HepG2 (cell line): Measurements from ENCODE around the gene KCTD15. TPM values are rescaled to one million over a fixed set of nuclear protein-coding genes. Genes with fewer than 3 reads are reported as not detected.
A peak's percentile ranks its signal among the peaks of the same experiment; 100 is the strongest.

Experiments used
- BCL6 ChIP-seq: IDR thresholded peaks from 2 replicates; pipeline ENCODE4 v1.6.1; 2016; ENCODE audit warnings: missing genetic modification reagents, missing compliant biosample characterization
- CREB1 ChIP-seq, 2 experiments: fragments of 450-650 bp in 1 of 2; IDR thresholded peaks; 2 replicates each; pipeline ENCODE4 v1.6.1; 2016 to 2017; ENCODE audit warnings: control low read depth in 1 of 2, mild to moderate bottlenecking in 1 of 2, missing compliant biosample characterization in 1 of 2, missing genetic modification characterization in 1 of 2
- DNMT3B ChIP-seq: conservative IDR thresholded peaks from 2 replicates; pipeline ENCODE4 v1.6.1; 2016; ENCODE audit warnings: missing biosample characterization, control low read depth
- HDAC2 ChIP-seq: sonication (generic); formaldehyde crosslinking; IDR thresholded peaks from 2 replicates; pipeline ENCODE4 v1.4.0; 2020; ENCODE audit warnings: missing genetic modification reagents
- KIAA2018 ChIP-seq: sonication (generic); formaldehyde crosslinking; IDR thresholded peaks from 2 replicates; pipeline ENCODE4 v1.5.0; 2020; ENCODE audit warnings: mild to moderate bottlenecking, missing genetic modification reagents, borderline replicate concordance
- MEIS2 ChIP-seq: sonication (generic); formaldehyde crosslinking; IDR thresholded peaks from 2 replicates; pipeline ENCODE4 v1.9.0; 2021; ENCODE audit warnings: mild to moderate bottlenecking, missing genetic modification reagents
- SIN3B ChIP-seq: fragments of 150-350 bp; IDR thresholded peaks from 2 replicates; pipeline ENCODE4 v1.6.1; 2014; ENCODE audit warnings: low read length
- TEAD2 ChIP-seq: sonication (generic); formaldehyde crosslinking; IDR thresholded peaks from 2 replicates; pipeline ENCODE4 v1.9.0; 2021; ENCODE audit warnings: missing genetic modification reagents
- TIGD3 ChIP-seq: sonication (generic); formaldehyde crosslinking; IDR thresholded peaks from 2 replicates; pipeline ENCODE4 v1.5.1; 2020; ENCODE audit warnings: mild to moderate bottlenecking, missing genetic modification reagents, borderline replicate concordance
- ZBTB8A ChIP-seq: sonication (generic); formaldehyde crosslinking; IDR thresholded peaks from 2 replicates; pipeline ENCODE4 v1.4.0; 2020; ENCODE audit warnings: mild to moderate bottlenecking, low read depth, missing genetic modification reagents, borderline replicate concordance
- ZNF225 ChIP-seq: sonication (generic); formaldehyde crosslinking; IDR thresholded peaks from 2 replicates; pipeline ENCODE4 v1.4.0; 2020; ENCODE audit warnings: mild to moderate bottlenecking, missing genetic modification reagents
- ZNF296 ChIP-seq: sonication (generic); formaldehyde crosslinking; conservative IDR thresholded peaks from 2 replicates; pipeline ENCODE4 v1.5.0; 2020; ENCODE audit warnings: mild to moderate bottlenecking, missing genetic modification reagents
- polyA plus RNA-seq, 8 experiments: library from polyadenylated mRNA; depleted of rRNA in 3 of 8; stranded (reverse) in 7 of 8; unstranded in 1 of 8; fragments of >200 nt; fragmentation: Illumina TruSeq in 4 of 8; extraction: Trizol in 4 of 8; gene quantifications; 2 replicates each; pipeline versions ENCODE4 v1.2.1 to v1.2.3, GENCODE V29; 2011 to 2016; ENCODE audit warnings: low read depth in 4 of 8, missing spikeins in 1 of 8, mixed read lengths in 1 of 8; ENCODE audit not compliant: insufficient read depth in 1 of 8
- total RNA-seq, 5 experiments: library from RNA; depleted of rRNA; stranded (reverse); fragments of >200 nt; fragmentation: Illumina TruSeq; extraction: Trizol; gene quantifications; 2 replicates each; pipeline ENCODE4 v1.2.3, GENCODE V29; 2016; ENCODE audit warnings: low read depth in 1 of 5
- TF ChIP-seq, protein P1 (sequence below): sonication (generic); formaldehyde crosslinking; IDR thresholded peaks from 2 replicates; pipeline ENCODE4 v1.5.1; 2020; ENCODE audit warnings: mild to moderate bottlenecking, moderate library complexity, missing genetic modification reagents
- TF ChIP-seq, protein P2 (sequence below): sonication (generic); formaldehyde crosslinking; IDR thresholded peaks from 2 replicates; pipeline ENCODE4 v1.5.1; 2020; ENCODE audit warnings: missing genetic modification reagents, mild to moderate bottlenecking, borderline replicate concordance
- TF ChIP-seq, protein P3 (sequence below): sonication (generic); formaldehyde crosslinking; IDR thresholded peaks from 2 replicates; pipeline ENCODE4 v1.8.0; 2022; ENCODE audit warnings: missing genetic modification reagents, mild to moderate bottlenecking, inconsistent platforms, borderline replicate concordance

KCTD15 gene
- total and polyA plus RNA-seq, 2 of the 13 experiments (the other 11 are each of a cell fraction or from before 2014, with no cell fraction given), result 13.2 to 16.7 TPM

DNA sequence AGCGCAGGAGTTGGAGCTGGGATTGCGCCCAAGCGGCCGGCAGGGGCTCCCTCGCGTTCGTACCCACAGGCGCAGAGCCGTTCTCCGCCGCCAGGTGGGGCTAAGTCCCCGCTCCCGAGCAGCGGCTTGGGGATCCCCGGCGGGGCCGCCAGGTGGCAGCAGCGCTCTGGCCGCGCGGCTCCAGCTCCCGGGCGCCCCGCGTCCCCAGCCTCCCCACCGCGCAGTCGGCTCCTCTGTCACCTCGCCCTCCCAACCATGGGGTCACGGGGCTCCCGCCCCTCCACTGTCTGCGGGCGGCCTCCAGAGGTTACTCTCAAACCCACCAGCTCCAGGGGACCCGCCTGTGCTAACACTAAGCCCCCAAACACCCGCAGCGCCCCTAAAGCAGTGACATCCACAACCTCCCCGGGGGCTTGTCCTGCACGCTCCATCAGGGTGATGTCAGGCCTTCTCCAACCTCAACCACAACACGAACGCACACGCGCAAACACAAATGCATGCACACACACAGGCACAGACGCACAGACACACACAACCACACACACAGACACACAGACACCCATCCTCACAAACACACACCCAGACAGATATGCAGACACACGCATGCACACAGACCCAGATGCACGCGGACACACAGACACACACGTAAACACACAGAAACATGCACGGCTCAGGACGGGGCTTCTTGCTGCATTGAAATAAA lies 18.4 kb upstream of the KCTD15 start (continued):
- TF ChIP-seq MEIS2 (CRISPR knock-in tag), result peak; percentile 30; the same call in 1 of the 2 replicates
- TF ChIP-seq, protein P1, sequence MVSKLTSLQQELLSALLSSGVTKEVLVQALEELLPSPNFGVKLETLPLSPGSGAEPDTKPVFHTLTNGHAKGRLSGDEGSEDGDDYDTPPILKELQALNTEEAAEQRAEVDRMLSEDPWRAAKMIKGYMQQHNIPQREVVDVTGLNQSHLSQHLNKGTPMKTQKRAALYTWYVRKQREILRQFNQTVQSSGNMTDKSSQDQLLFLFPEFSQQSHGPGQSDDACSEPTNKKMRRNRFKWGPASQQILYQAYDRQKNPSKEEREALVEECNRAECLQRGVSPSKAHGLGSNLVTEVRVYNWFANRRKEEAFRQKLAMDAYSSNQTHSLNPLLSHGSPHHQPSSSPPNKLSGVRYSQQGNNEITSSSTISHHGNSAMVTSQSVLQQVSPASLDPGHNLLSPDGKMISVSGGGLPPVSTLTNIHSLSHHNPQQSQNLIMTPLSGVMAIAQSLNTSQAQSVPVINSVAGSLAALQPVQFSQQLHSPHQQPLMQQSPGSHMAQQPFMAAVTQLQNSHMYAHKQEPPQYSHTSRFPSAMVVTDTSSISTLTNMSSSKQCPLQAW (CRISPR knock-in tag), result no peak
- TF ChIP-seq, protein P2, sequence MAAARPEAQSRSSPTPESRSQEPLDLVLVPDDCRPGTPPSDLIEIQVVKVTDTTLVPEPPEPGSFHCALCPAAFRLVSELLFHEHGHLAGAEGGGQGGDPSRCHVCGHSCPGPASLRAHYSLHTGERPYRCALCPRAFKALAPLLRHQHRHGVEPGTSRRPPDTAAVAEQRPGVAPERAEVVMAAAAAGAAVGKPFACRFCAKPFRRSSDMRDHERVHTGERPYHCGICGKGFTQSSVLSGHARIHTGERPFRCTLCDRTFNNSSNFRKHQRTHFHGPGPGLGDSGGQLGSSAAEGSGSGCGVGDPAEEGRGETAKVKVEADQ (CRISPR knock-in tag), result no peak
- TF ChIP-seq ZNF296 (CRISPR knock-in tag), result no peak
- TF ChIP-seq CREB1 (IDR thresholded peaks at IDR 0.05), result no peak
- no peak for TF ChIP-seq CREB1 (CRISPR knock-in tag; IDR thresholded peaks at IDR 0.05)
- TF ChIP-seq TIGD3 (CRISPR knock-in tag), result no peak
- TF ChIP-seq, protein P3, sequence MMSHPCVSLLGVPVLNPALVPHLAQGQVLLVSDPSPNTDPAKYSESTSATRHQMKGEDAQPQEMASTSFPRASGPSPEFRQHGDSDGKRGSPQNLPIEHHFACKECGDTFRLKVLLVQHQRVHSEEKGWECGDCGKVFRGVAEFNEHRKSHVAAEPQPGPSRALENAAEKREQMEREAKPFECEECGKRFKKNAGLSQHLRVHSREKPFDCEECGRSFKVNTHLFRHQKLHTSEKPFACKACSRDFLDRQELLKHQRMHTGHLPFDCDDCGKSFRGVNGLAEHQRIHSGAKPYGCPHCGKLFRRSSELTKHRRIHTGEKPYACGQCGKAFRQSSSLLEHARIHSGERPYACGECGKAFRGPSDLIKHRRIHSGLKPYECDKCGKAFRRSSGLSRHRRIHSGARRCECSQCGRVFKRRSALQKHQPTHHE (CRISPR knock-in tag), result 0 out of 2 replicates have a peak, but pooled peaks have one; percentile 24
- 0 out of 2 replicates have a peak, but pooled peaks have one; percentile 19 for TF ChIP-seq BCL6 (CRISPR knock-in tag)
- TF ChIP-seq ZBTB8A (CRISPR knock-in tag), result no peak
- no peak for TF ChIP-seq TEAD2 (CRISPR knock-in tag)
- no peak for TF ChIP-seq ZNF225 (CRISPR knock-in tag)
- TF ChIP-seq SIN3B, result 0 out of 2 replicates have a peak, but pooled peaks have one; percentile 39
- TF ChIP-seq KIAA2018, result no peak
- TF ChIP-seq DNMT3B (CRISPR knock-in tag), result no peak
- TF ChIP-seq HDAC2 (CRISPR knock-in tag), result no peak
